Midbrain (tissue), 1 donor: Measurements from ENCODE around the gene C11orf16.
"Not testable (repeated sequence)": the region's sequence is repeated elsewhere in the genome, so short reads cannot be mapped to it uniquely, and the experiment has no call there.

Source experiments
- DNase-seq: peaks from one replicate; lab custom pipeline; 2025; lab: John Stamatoyannopoulos, UW

The C11orf16 gene

GRCh38 chr11:8932564-8933180 lies at the start of gene C11orf16:
C11orf16 (minus strand) TSS chr11:8932947; CDS start chr11:8932308, 639 bp downstream.
- DNase-seq, result no peak

DNA sequence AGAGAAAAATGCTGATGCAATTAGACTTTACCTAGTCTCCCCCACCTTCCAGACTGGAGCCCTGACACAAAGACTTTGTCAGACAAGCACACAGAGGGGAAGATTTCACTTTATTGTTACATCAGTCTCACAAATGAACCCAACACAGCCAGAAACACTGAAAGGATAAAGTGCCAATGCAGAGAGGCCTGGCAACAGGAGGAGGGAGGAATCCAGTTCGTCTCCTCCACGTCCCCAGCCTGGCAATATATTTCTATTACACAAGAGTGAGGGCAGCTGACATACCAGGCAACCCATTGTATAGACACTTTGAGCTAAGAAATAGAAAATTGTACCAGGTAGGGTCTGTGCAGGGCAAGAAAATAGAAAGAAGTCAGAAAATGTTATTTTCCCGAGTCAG lies 47.7 kb upstream of the C11orf16 start:
- no peak for DNase-seq

DNA sequence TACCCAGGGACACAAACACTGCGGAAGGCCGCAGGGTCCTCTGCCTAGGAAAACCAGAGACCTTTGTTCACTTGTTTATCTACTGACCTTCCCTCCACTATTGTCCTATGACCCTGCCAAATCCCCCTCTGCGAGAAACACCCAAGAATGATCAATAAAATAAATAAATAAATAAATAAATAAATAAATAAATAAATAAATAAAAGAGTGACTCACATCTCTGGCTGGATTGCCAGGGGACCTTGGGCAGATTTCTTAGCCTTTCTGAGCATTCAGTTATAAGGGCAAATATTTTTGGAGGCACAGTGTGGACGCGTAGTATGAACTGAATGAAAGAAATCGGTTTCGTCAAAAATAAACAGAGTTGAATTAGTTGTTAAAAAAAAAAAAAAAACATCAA lies 46.6 kb upstream of the C11orf16 start:
- not testable (repeated sequence) for DNase-seq

- no peak for DNase-seq
These were observed 40.4 kb upstream of the C11orf16 start for GRCh38 chr11:8973121-8973520.

GRCh38 chr11:8971924-8972316 lies 39.2 kb upstream of the C11orf16 start:
- no peak for DNase-seq

DNA sequence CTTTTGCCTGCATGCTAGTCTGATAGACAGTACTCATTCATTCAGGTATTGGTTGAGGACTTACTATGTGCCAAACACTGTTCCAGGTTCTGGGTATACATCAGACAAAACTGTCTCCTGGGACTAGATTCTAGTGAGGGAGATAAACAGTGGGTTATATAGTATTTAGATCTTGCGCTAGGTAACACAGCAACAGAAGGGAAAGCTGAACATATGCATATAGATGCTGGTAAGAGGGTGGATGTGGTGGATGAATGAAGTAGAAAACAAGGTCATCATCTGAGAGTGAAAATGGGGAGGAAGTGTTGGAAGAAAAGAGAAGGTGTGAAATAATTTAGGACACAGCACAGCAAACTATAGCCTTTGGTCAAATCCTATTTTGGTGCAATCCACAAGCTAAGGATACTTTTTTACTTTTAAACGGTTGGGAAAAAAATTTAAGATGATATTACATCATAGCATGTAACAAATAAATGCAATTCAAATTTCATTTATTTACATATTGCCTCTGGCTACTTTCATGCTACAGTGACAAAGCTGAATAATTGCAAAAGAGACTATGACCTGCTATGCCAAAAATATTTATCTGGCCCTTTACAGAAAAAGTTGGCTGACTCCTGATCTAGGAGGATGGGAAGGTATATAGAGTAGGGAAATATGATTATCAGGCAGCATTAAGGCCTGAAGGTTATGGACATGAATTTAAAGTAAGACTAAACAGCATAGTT lies 38.6 kb upstream of the C11orf16 start:
- DNase-seq, result no peak

GRCh38 chr11:8967184-8967583 lies 34.4 kb upstream of the C11orf16 start:
- no peak for DNase-seq

- DNase-seq, result peak; percentile 88
These were observed 31.9 kb upstream of the C11orf16 start, which contains the start of gene TMEM9B for GRCh38 chr11:8964324-8965320. TMEM9B (minus strand) TSS chr11:8964442; CDS start chr11:8964313, 129 bp downstream.

GRCh38 chr11:8963569-8964323 lies 31.0 kb upstream of the C11orf16 start:
- DNase-seq, result no peak

- DNase-seq, result no peak
These were observed 30.1 kb upstream of the C11orf16 start for GRCh38 chr11:8962841-8963240.

DNA sequence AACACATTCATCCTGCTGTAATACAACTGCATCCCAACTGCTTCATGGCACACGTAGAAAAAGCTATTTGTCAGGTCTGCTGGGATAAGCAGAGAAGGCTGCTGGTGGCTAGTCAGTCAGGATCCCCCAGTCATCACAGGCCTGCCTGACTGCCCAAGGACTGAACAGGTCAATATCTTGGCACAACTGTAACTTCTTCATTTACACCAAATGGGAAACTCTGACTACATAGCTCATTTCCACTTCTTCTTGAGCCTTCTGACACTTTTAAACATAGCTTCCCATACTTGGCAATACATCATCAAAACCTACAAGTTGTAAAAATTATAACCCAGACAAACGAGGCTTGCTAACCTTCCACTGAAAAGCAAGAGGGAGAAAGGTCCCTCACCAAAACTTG lies 28.7 kb upstream of the C11orf16 start:
- DNase-seq, result no peak

DNA sequence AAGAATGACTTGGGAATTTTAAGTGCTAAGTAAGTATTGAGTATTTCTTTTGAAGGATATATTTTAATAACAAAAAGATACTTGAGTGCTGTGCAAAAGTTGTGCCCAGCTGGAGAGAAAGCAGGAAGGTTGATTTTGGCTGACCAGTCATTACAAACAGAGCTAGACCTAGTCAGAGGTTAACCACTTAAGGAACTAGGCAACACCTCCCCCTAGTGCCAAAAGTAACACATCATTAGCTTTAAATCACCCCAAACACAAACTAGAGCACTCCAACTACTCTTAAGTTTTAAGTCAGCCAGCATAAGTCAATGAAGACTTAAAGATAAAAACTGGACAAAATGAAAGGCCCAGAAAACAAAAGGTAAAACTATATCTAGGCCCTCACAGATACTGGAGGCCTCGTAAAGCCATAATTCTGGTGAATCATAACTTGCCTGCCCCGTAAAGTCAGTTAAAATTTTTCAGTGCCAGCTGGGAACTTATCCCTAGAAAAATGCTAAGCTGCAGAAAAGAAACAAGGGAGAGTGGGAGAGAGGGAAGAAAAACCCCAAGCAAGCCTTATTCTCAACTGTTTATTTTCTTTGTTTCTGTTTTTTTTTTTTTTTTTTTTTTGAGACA lies 26.9 kb upstream of the C11orf16 start:
- peak; percentile 29 for DNase-seq

DNA sequence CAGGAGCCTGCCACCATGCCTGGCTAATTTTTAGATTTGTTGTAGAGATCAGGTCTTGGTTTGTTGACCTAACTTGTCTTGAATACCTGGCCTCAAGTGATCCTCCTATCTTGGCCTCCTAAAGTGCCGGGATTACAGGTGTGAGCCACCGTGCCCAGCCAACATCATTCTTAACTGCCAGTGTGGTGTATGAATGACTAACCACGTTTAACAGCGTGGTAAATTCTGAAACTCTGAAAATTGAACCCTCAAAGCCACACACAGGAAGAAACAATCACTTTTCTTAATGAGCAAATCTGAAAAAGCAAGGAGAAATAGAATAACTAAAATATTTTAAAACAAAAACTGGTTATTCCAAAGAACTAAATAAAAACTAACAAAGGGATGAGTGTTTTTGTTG lies 24.1 kb upstream of the C11orf16 start:
- no peak for DNase-seq

GRCh38 chr11:8948886-8949285 lies 16.1 kb upstream of the C11orf16 start:
- no peak for DNase-seq

GRCh38 chr11:8947230-8947943 lies 14.6 kb upstream of the C11orf16 start:
- no peak for DNase-seq

GRCh38 chr11:8942518-8943066 lies 9.8 kb upstream of the C11orf16 start, which contains the start of gene ASCL3:
ASCL3 (minus strand) TSS chr11:8943016; CDS start chr11:8938161, 4,855 bp downstream.
- DNase-seq, result no peak

DNA sequence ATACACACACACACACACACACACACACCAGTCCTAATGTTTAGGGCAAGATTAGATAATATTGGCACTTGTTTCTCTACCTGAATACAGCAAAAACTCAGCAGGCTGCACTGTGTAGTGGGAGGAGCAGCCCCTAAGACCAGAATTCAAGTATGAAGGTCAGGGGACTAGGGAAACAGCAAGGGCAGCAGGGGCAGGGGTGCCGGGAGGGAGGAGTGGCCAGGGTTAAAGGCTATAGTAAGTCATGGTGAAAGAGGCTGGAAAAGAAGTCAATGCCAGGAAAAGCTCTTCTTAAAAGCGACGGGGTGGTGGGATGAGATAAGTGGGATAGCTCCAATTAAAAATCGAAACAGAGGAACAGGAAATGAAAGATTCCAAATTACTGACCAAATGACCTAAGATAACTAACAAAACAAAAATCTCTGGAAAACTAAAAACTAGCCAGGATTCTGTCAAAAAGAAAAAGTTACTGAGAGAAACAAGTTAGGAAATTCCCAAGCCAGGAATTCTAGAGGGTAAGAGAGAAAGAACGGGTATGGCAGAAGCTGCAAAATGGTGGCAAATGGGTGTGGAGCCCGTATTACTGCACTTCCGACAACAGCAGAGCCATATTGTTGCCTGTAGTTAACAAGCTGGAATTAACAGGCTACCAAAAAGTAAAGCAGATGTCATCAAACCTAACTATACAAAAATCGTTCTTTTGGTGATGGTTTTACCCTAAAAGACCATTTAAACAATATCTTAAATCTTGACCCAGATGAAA lies 8.8 kb upstream of the C11orf16 start:
- no peak for DNase-seq

GRCh38 chr11:8937659-8938058 lies 4.9 kb upstream of the C11orf16 start:
- DNase-seq, result no peak

- no peak for DNase-seq
These were observed 4.4 kb upstream of the C11orf16 start for GRCh38 chr11:8937159-8937558.
